Transverse colon (tissue), 4 donors: ENCODE data around the gene WWOX. TPM values are rescaled to one million over a fixed set of nuclear protein-coding genes. Genes with fewer than 3 reads are reported as not detected.
A peak's percentile ranks its signal among the peaks of the same experiment; 100 is the strongest.

ENCODE experiments used
- DNase-seq: peaks from one replicate; pipeline ENCODE4 v3.0.0-alpha.2; 2019
- H3K27ac ChIP-seq, 4 donors: fragments of 200-600 bp; sonication (generic); 2 replicates each; pipeline ENCODE4 v1.5.1; 2016 to 2018; ENCODE audit warnings: inconsistent platforms in 4 of 4
- H3K27me3 ChIP-seq: fragments of 200-600 bp; sonication (generic); 2 replicates; pipeline ENCODE4 v1.5.1; 2017; ENCODE audit warnings: inconsistent platforms
- H3K36me3 ChIP-seq, 4 donors: fragments of 200-600 bp; sonication (generic); 2 replicates each; pipeline ENCODE4 v1.5.1; 2017 to 2019; ENCODE audit warnings: inconsistent platforms in 4 of 4
- H3K4me1 ChIP-seq, 4 donors: fragments of 200-600 bp; sonication (generic); 2 replicates each; pipeline ENCODE4 v1.5.1; 2017 to 2020; ENCODE audit warnings: inconsistent platforms in 4 of 4
- H3K4me3 ChIP-seq, 4 donors: fragments of 200-600 bp; sonication (generic); 1 replicate in 1 of 4; 2 replicates in 3 of 4; pipeline versions ENCODE4 v1.5.1 to v1.6.1; 2017 to 2019; ENCODE audit warnings: inconsistent platforms in 4 of 4
- H3K9me3 ChIP-seq, 2 donors: fragments of 200-600 bp; sonication (generic); 2 replicates each; pipeline ENCODE4 v1.5.1; 2017 to 2019; ENCODE audit warnings: inconsistent platforms in 2 of 2
- CTCF ChIP-seq, 5 experiments: fragments of 200-600 bp in 3 of 5; fragments of 450-650 bp in 2 of 5; sonication (generic) in 3 of 5; IDR thresholded peaks; 1 replicate in 2 of 5; 2 replicates in 3 of 5; pipeline ENCODE4 v1.5.1; 2016 to 2017; ENCODE audit warnings: antibody characterized with exemption in 5 of 5, inconsistent platforms in 3 of 5, mild to moderate bottlenecking in 2 of 5, moderate library complexity in 1 of 5
- EP300 ChIP-seq: sonication (generic); formaldehyde crosslinking; IDR thresholded peaks from one replicate; pipeline ENCODE4 v1.6.1; 2017; ENCODE audit warnings: antibody characterized with exemption, low read depth
- POLR2A ChIP-seq: fragments of 450-650 bp; IDR thresholded peaks from one replicate; pipeline ENCODE4 v1.6.1; 2016; ENCODE audit warnings: antibody characterized with exemption, mild to moderate bottlenecking, moderate library complexity
- POLR2AphosphoS5 ChIP-seq, 3 donors: sonication (generic); formaldehyde crosslinking; IDR thresholded peaks; one replicate each; pipeline ENCODE4 v1.6.1; 2016; ENCODE audit warnings: antibody characterized with exemption in 3 of 3
- WGBS, 2 donors: methylation state at CpG; one replicate each; pipeline ENCODE4 v1.1.5; 2018; ENCODE audit warnings: low coverage in 1 of 2; 5-methylcytosine and 5-hydroxymethylcytosine counted together
- in situ Hi-C, 4 donors: fragments of 200-750 bp; cut with MboI; loops; one replicate each; pipeline versions ENCODE4 v1.15.0 to v1.15.1; 2017; ENCODE audit warnings: low sequenced_read_pairs in 3 of 4, low pct_ligation_motif_present in 1 of 4, low pct_unique_long_range_greater_than_20kb in 1 of 4
- intact Hi-C: fragments of 100-400 bp; cut with DNase I; formaldehyde crosslinking; loops from one replicate; pipeline ENCODE4 v1.15.1; 2023; ENCODE audit warnings: low total_unique reads
- total RNA-seq, 4 donors: library from RNA; depleted of rRNA; stranded (reverse); fragments of >200 nt; gene quantifications; one replicate each; pipeline ENCODE4 v1.1.0, GENCODE V29; 2016

WWOX gene
- total RNA-seq, 4 donors from 2014 or later: 11.2 to 53.8 (median 24.8) TPM

- no peak for TF ChIP-seq POLR2A
- no peak for TF ChIP-seq CTCF (IDR thresholded peaks at IDR 0.05)
- TF ChIP-seq POLR2AphosphoS5 (IDR thresholded peaks at IDR 0.05): no peak
- no peak for TF ChIP-seq EP300
- no peak overlapping the region for H3K4me3 ChIP-seq
- H3K27ac ChIP-seq: peak overlapping the region; percentile 28 to 80 (median 64)
- no peaks in the 10 kb centered on the region for H3K9me3 ChIP-seq
- no peaks in the 10 kb centered on the region for H3K27me3 ChIP-seq
- peaks cover 0 to 34% (median 20%) of the 10 kb centered on the region in 4 donors for H3K4me1 ChIP-seq
- no peaks in the 10 kb centered on the region for H3K36me3 ChIP-seq
- in situ Hi-C loops: no loop called here
- DNase-seq: no peak
- intact Hi-C loops: no loop called here
- 49 to 72% methylated on average over 3 of the region's 3 CpGs for WGBS, 2 donors
Observed at GRCh38 chr16:78744796-78745107, 645.3 kb downstream of the WWOX start.

- H3K9me3 ChIP-seq: no peaks in the 10 kb centered on the region
- peak; percentile 17 for DNase-seq
- H3K27ac ChIP-seq: peak overlapping the region; percentile 28 to 80 (median 64)
- H3K27me3 ChIP-seq: no peaks in the 10 kb centered on the region
- intact Hi-C loops: no loop called here
- no peaks in the 10 kb centered on the region for H3K36me3 ChIP-seq
- peaks cover 0 to 38% (median 20%) of the 10 kb centered on the region in 4 donors for H3K4me1 ChIP-seq
- 10 to 36% methylated on average over 4 to 7 of the region's 7 CpGs for WGBS, 2 donors
- H3K4me3 ChIP-seq: no peak overlapping the region
- in situ Hi-C loops: no loop called here
- no peak for TF ChIP-seq POLR2AphosphoS5 (IDR thresholded peaks at IDR 0.05)
- no peak for TF ChIP-seq POLR2A
- no peak for TF ChIP-seq EP300
- no peak for TF ChIP-seq CTCF (IDR thresholded peaks at IDR 0.05)
Observed at GRCh38 chr16:78745108-78746019, 645.9 kb downstream of the WWOX start.

DNA sequence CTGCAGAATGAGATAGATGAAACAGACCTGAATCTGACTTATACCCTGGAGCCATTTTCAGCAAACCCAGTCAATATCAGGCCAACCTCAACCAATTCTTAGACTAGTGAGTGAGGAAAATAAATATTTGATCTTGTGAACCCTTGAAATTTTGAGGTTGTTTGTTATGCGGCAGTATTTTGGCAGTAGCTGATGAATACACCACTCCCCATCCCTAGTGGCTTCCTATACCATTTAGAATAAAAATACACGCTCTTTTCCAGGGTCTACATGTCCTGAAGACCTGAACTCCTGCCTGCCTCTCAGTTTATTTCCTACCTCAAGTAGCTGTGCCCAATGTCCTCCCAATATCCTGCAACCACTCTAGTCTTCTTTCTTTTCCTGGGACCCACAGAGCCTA, 647.3 kb downstream of the WWOX start:
- TF ChIP-seq POLR2A (no peak), EP300 (no peak), POLR2AphosphoS5 (IDR thresholded peaks at IDR 0.05) (no peak), CTCF (IDR thresholded peaks at IDR 0.05) (no peak)
- 94 to 96% methylated on average over 2 of the region's 2 CpGs for WGBS, 2 donors
- H3K36me3 ChIP-seq: no peaks in the 10 kb centered on the region

DNA sequence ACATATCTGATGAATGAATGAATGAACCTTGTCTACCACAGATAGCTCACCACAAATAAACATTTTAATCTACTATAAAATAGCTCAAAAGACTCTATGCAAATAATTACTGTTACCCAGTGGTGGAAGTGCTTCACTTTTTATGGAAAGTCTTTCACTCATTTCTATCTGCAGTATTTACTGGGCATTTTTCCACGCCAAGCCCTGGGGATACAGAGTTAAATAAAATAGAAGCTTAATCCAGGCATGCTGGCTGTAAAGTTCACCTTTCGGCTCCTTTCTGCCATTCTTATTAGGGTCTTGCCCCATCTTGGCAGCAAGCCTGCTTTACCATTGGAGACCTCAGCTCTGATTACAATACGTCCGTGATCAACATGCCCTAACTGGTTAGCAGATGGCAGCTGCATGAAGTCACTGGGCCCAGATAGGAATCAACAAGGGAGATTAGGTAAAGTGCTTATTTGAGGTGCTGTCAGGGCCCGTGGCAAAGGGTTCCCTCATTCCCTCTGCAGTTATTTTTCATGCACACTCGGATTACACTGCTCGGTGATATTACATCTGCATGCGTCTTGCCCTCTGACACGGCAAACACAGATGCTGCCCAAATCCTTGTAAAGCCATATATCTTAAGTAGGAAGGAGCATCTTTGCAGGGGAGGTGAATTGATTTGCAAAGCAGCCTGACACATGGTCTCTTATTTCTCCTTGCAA, 648.9 kb downstream of the WWOX start:
- Histone ChIP-seq H3K9me3 (no peaks in the 10 kb centered on the region), H3K4me1 (peaks cover 0 to 32% (median 18%) of the 10 kb centered on the region in 4 donors), H3K27ac (no peak overlapping the region), H3K27me3 (no peaks in the 10 kb centered on the region), H3K36me3 (no peaks in the 10 kb centered on the region), H3K4me3 (no peak overlapping the region)
- DNase-seq: no peak
- intact Hi-C loops: no loop called here
- in situ Hi-C loops: no loop called here
- no peak for TF ChIP-seq POLR2A
- TF ChIP-seq CTCF (IDR thresholded peaks at IDR 0.05): no peak
- no peak for TF ChIP-seq EP300
- no peak for TF ChIP-seq POLR2AphosphoS5 (IDR thresholded peaks at IDR 0.05)
- WGBS, 2 donors: 82 to 92% methylated on average over 2 to 9 of the region's 9 CpGs

More for the DNA sequence above, 647.3 kb downstream of the WWOX start:
- intact Hi-C loops: no loop called here
- no peak overlapping the region for H3K4me3 ChIP-seq
- H3K27me3 ChIP-seq: no peaks in the 10 kb centered on the region
- H3K27ac ChIP-seq: no peak overlapping the region
- H3K4me1 ChIP-seq: peaks cover 0 to 38% (median 20%) of the 10 kb centered on the region in 4 donors
- no peaks in the 10 kb centered on the region for H3K9me3 ChIP-seq
- no peak for DNase-seq
- in situ Hi-C loops: no loop called here
